Chondrocyte (in vitro differentiated cells): Measurements from ENCODE around the gene ERC1. TPM values are rescaled to one million over a fixed set of nuclear protein-coding genes. Genes with fewer than 3 reads are reported as not detected.

Source experiments
- DNase-seq: peaks from one replicate; pipeline ENCODE4 v3.0.0; 2021; ENCODE audit warnings: mixed read lengths, low spot score
- H3K27ac Mint-ChIP-seq: one replicate; pipeline ENCODE4 v1.8.0; 2021; ENCODE audit warnings: mild to moderate bottlenecking, moderate library complexity, mixed read lengths; ENCODE audit not compliant: unreplicated experiment
- H3K27me3 Mint-ChIP-seq: 2 replicates; pipeline ENCODE4 v1.8.0; 2021; ENCODE audit warnings: low read depth, mixed read lengths
- H3K36me3 Mint-ChIP-seq: 2 replicates; pipeline ENCODE4 v1.8.0; 2021; ENCODE audit warnings: low read depth, mixed read lengths
- H3K4me1 Mint-ChIP-seq: 2 replicates; pipeline ENCODE4 v1.8.0; 2021; ENCODE audit warnings: low read depth, mild to moderate bottlenecking, mixed read lengths
- H3K4me3 Mint-ChIP-seq: one replicate; pipeline ENCODE4 v1.8.0; 2021; ENCODE audit warnings: mild to moderate bottlenecking, moderate library complexity, mixed read lengths; ENCODE audit not compliant: unreplicated experiment
- H3K9me3 Mint-ChIP-seq: 2 replicates; pipeline ENCODE4 v1.8.0; 2021; ENCODE audit warnings: low read depth, mixed read lengths
- total RNA-seq: library from RNA; stranded (reverse); gene quantifications from 3 replicates; pipeline ENCODE4 v1.2.1, GENCODE V29; 2021
- TF ChIP-seq, protein P1 (sequence below): fragments of 200-600 bp; sonication (generic); IDR thresholded peaks from 2 replicates; pipeline ENCODE4 v1.5.0; 2021; ENCODE audit warnings: antibody characterized with exemption, mild to moderate bottlenecking, moderate library complexity

The ERC1 gene
- total RNA-seq, 1 donor from 2014 or later = 79.3 TPM

DNA sequence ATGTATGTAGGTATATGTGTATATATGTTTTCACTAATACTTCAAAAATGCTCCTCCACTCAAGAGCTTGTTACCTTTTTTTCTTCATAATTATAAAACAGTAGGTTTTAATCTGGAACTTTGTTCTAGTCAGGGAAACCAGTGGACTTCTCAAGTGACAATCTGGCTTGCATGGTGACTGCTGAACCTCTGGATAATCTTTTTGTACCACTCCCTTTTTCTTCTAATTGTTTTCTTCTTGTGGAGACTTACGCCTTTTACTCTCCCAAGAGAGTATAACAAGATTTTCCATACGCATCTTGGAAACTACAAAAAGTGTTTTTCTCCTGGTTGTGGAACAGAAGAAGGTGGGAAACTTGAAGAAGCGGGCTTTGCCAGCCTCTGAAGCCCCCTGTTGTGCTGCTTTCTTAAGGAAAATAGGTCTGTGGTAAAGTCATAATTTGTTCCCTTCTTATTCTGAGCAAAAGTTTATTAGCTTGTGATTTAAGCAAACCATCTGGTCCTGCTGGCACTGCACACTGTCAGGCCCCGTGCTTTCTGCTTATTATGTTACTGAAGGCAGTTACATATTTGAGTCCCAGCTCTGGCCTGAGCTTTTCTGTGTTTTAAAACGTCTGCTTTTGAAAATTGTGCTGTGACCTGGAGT is 291.8 kb downstream of the ERC1 start:
- DNase-seq = no peak
- Mint-ChIP-seq H3K27me3 (no peaks in the 10 kb centered on the region), H3K36me3 (no peaks in the 10 kb centered on the region), H3K4me3 (no peak overlapping the region), H3K9me3 (peaks cover 3% of the 10 kb centered on the region), H3K4me1 (peaks cover 40% of the 10 kb centered on the region), H3K27ac (peak overlapping the region; percentile 41)
- TF ChIP-seq, protein P1, sequence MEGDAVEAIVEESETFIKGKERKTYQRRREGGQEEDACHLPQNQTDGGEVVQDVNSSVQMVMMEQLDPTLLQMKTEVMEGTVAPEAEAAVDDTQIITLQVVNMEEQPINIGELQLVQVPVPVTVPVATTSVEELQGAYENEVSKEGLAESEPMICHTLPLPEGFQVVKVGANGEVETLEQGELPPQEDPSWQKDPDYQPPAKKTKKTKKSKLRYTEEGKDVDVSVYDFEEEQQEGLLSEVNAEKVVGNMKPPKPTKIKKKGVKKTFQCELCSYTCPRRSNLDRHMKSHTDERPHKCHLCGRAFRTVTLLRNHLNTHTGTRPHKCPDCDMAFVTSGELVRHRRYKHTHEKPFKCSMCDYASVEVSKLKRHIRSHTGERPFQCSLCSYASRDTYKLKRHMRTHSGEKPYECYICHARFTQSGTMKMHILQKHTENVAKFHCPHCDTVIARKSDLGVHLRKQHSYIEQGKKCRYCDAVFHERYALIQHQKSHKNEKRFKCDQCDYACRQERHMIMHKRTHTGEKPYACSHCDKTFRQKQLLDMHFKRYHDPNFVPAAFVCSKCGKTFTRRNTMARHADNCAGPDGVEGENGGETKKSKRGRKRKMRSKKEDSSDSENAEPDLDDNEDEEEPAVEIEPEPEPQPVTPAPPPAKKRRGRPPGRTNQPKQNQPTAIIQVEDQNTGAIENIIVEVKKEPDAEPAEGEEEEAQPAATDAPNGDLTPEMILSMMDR = no peak

DNA sequence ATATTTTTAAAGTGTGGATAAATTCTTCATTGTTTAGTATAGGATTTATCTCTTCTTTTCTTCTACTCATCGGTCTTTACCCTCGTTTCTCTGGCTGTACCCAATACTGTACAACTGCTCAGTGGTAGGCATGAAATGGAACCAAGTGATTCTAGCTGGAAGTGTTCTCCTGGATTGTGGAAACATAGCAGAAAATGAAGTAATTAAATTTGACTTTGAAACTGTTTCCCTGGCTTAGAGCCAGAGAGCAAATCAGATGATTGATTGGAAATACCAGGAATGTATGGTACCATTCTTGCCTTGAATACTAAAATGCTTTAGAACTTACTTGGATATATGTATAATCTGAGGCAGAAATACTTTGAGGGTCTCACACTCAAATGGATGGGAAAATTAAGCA is 292.3 kb downstream of the ERC1 start:
- Mint-ChIP-seq H3K27ac (peak overlapping the region; percentile 2), H3K27me3 (no peaks in the 10 kb centered on the region), H3K4me1 (peaks cover 40% of the 10 kb centered on the region), H3K4me3 (no peak overlapping the region), H3K36me3 (no peaks in the 10 kb centered on the region), H3K9me3 (peaks cover 3% of the 10 kb centered on the region)
- DNase-seq = no peak
- TF ChIP-seq, protein P1 = no peak

DNA sequence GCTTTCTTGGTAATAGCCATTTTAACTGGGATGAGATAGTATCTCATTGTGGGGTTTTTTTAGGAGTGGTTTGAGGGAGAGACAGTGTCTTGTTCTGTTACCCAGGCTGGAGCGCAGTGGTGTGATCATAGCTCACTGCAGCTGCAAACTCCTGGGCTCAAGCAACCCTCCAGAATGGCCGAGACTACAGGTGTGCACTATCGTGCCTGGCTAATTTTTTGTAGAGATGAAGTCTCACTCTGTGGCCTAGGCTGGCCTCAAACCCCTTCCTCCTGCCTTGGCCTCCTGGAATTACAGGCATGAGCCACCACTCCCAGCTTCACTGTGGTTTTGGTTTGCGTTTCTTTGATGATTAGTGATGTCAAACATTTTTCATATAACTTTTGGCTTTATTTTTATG is 293.6 kb downstream of the ERC1 start:
- peaks cover 3% of the 10 kb centered on the region for H3K9me3 Mint-ChIP-seq

DNA sequence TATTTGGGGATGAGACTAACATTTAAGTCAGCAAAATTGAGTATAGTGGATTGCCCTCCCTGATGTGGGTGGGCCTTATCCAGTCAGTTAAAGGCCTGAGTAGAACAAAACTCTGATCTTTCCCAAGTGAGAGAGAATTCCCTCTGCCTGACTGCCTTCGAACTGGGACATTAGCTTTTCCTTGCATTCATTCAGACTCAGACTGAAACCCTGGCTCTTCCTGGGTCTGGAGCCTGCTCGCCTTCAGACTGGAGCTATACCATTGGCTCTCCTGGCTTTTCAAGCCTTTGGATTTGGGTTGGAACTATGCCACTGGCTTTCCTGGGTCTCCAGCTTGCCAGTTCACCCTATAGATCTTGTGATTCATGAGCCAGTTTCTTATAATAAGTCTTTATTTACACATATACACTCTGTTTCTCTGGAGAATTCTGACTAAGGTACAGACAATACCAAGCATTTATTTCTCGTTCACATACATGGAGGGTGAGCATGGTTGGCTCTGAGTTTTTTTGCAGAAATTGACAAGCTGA is 296.5 kb downstream of the ERC1 start:
- Mint-ChIP-seq H3K9me3 (peaks cover 3% of the 10 kb centered on the region), H3K4me1 (peaks cover 24% of the 10 kb centered on the region), H3K27ac (no peak overlapping the region), H3K4me3 (no peak overlapping the region), H3K27me3 (no peaks in the 10 kb centered on the region), H3K36me3 (peaks cover 11% of the 10 kb centered on the region)
- TF ChIP-seq, protein P1 = no peak
- no peak for DNase-seq

More for the DNA sequence above, 293.6 kb downstream of the ERC1 start:
- TF ChIP-seq, protein P1 = no peak
- Mint-ChIP-seq H3K4me1 (peaks cover 36% of the 10 kb centered on the region), H3K27me3 (no peaks in the 10 kb centered on the region), H3K27ac (no peak overlapping the region), H3K36me3 (peaks cover under 1% of the 10 kb centered on the region), H3K4me3 (no peak overlapping the region)
- no peak for DNase-seq

DNA sequence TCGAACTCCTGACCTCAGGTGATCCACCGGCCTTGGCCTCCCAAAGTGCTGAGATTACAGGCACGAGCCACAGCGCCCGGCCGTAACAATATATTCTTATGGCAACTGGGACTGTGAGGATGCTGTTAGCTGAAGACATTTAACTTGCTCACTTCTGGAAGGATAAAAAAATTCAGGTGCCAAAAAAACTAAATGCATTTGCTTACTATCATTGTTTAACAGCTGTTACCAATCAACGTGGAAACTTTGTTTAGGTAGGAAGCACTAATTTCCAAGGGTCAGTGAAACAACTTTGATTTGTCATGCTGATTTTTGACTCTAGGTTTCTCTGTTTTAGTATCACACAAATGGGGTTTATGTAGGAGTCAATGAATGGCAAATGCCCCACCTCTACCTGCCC is 297.3 kb downstream of the ERC1 start:
- peaks cover 15% of the 10 kb centered on the region for H3K4me1 Mint-ChIP-seq
- H3K27ac Mint-ChIP-seq = no peak overlapping the region
- H3K4me3 Mint-ChIP-seq = no peak overlapping the region
- no peak for DNase-seq
- peaks cover 11% of the 10 kb centered on the region for H3K36me3 Mint-ChIP-seq
- TF ChIP-seq, protein P1 = no peak
- no peaks in the 10 kb centered on the region for H3K27me3 Mint-ChIP-seq
- peaks cover 3% of the 10 kb centered on the region for H3K9me3 Mint-ChIP-seq
